Islet precursor cell (in vitro differentiated cells): Measurements from ENCODE around the gene PPID.
"Not testable (repeated sequence)": the region's sequence is repeated elsewhere in the genome, so short reads cannot be mapped to it uniquely, and the experiment has no call there.

ENCODE experiments used
- DNase-seq: peaks from one replicate; pipeline ENCODE4 v3.0.0-alpha.2; 2018

Gene PPID

DNA sequence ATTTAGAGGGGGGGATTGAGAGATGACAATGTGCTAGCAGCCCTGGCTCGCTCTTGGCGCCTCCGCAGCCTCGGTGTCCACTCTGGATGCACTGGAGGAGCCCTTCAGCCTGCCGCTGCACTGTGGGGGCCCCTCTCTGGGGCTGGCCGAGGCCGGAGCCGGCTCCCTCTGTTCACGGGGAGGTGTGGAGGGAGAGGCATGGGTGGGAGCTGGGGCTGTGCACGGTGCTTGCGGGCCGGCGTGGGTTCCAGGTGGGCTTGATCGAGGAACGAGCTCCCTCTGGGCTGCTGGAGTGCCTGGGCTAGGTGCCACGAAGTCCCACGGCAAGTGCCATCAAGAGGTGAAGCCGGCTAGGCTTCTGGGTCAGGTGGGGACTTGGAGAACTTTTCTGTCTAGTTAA, 58.4 kb downstream of the PPID start:
- DNase-seq: no peak

GRCh38 chr4:158663707-158664625, 59.2 kb downstream of the PPID start:
- DNase-seq: not testable (repeated sequence)

- not testable (repeated sequence) for DNase-seq
Measured at GRCh38 chr4:158663255-158663654, 59.9 kb downstream of the PPID start.
